Spleen (tissue), 7 donors: ENCODE data around the gene COL11A2.

ENCODE experiments used
- CTCF ChIP-seq, 11 experiments: fragments of 200-600 bp in 7 of 11; fragments of 450-650 bp in 4 of 11; sonication (generic) in 4 of 11; IDR thresholded peaks in 8 of 11; conservative IDR thresholded peaks in 3 of 11; 1 replicate in 7 of 11; 2 replicates in 4 of 11; pipeline versions ENCODE4 v1.4.0 to v1.8.0; 2016 to 2021; ENCODE audit warnings: antibody characterized with exemption in 11 of 11, inconsistent platforms in 4 of 11, mild to moderate bottlenecking in 1 of 11
- POLR2A ChIP-seq, 3 donors: fragments of 450-650 bp; IDR thresholded peaks; one replicate each; pipeline ENCODE4 v1.5.1; 2017; ENCODE audit warnings: antibody characterized with exemption in 3 of 3, mild to moderate bottlenecking in 1 of 3
- donor health status: DM: no; HTN: no; CAD: no; lungs with moderate emphysema.
- donor health status: DM: no; HTN: no; CAD: no.
- donor health status: DM: no; HTN: no; CAD: no.

- no peak for TF ChIP-seq CTCF (IDR thresholded peaks at IDR 0.05 in 8 of 11, conservative IDR thresholded peaks at IDR 0.05 in 3 of 11)
- TF ChIP-seq POLR2A (IDR thresholded peaks at IDR 0.05), result no peak
Measured at GRCh38 chr6:33128318-33128717, 63.9 kb downstream of the COL11A2 start.
